ENCODE results near the gene GRIA1.

GRCh38 chr5:153860195-153860886, 369.9 kb downstream of the GRIA1 start:
- TF ChIP-seq CTCF (IDR thresholded peaks at IDR 0.05 in 2 of 3, conservative IDR thresholded peaks at IDR 0.05 in 1 of 3; ENCODE audit: control insufficient read depth in 2 of 3, extremely low read depth in 1 of 3, insufficient read depth in 1 of 3, low read depth in 3 of 3, low read length in 3 of 3) (no peak), EGR1 (IDR thresholded peaks at IDR 0.05; ENCODE audit: borderline replicate concordance in 1 of 2, low read depth in 2 of 2, low read length in 2 of 2) (no peak), KDM1A (IDR thresholded peaks at IDR 0.05; ENCODE audit: borderline replicate concordance) (no peak), TBL1XR1 (IDR thresholded peaks at IDR 0.05; ENCODE audit: low read depth, low read length) (no peak)

Data from GM12878 (cell line).